Brain microvascular endothelial cell (primary cell): ENCODE measurements around the gene SLC26A9.

ENCODE experiments used
- DNase-seq: peaks from one replicate; pipeline ENCODE4 v3.0.0-alpha.2; 2020
- H3K27ac ChIP-seq: fragments of 250-450 bp; sonication (Bioruptor Pico); 2 replicates; pipeline ENCODE4 v1.5.1; 2020; ENCODE audit warnings: mild to moderate bottlenecking, moderate library complexity
- H3K27me3 ChIP-seq: fragments of 250-450 bp; sonication (Bioruptor Pico); replicated peaks from 2 replicates; pipeline ENCODE4 v1.5.1; 2020; ENCODE audit warnings: mild to moderate bottlenecking
- H3K36me3 ChIP-seq: fragments of 250-450 bp; sonication (Bioruptor Pico); replicated peaks from 2 replicates; pipeline ENCODE4 v1.5.1; 2020; ENCODE audit warnings: mild to moderate bottlenecking
- H3K4me3 ChIP-seq: 2 replicates; pipeline ENCODE4 v1.5.1; 2011; ENCODE audit warnings: low read depth, mild to moderate bottlenecking, control low read depth, low read length, moderate library complexity
- in situ Hi-C: cut with HindIII; loops from 2 replicates; pipeline ENCODE4 v1.10.0; 2017; ENCODE audit warnings: low sequenced_read_pairs, low pct_ligation_motif_present
- TF ChIP-seq, protein P1 (sequence below): IDR thresholded peaks from 2 replicates; pipeline ENCODE4 v1.5.1; 2011; ENCODE audit warnings: low read depth, mild to moderate bottlenecking, moderate library complexity, low read length, control low read depth, inconsistent platforms; ENCODE audit errors: missing control alignments

Gene SLC26A9

GRCh38 chr1:205967554-205968335 is 24.5 kb upstream of the SLC26A9 start:
- H3K36me3 ChIP-seq, result no peaks in the 10 kb centered on the region
- TF ChIP-seq, protein P1, sequence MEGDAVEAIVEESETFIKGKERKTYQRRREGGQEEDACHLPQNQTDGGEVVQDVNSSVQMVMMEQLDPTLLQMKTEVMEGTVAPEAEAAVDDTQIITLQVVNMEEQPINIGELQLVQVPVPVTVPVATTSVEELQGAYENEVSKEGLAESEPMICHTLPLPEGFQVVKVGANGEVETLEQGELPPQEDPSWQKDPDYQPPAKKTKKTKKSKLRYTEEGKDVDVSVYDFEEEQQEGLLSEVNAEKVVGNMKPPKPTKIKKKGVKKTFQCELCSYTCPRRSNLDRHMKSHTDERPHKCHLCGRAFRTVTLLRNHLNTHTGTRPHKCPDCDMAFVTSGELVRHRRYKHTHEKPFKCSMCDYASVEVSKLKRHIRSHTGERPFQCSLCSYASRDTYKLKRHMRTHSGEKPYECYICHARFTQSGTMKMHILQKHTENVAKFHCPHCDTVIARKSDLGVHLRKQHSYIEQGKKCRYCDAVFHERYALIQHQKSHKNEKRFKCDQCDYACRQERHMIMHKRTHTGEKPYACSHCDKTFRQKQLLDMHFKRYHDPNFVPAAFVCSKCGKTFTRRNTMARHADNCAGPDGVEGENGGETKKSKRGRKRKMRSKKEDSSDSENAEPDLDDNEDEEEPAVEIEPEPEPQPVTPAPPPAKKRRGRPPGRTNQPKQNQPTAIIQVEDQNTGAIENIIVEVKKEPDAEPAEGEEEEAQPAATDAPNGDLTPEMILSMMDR, result no peak
- in situ Hi-C loops, result no loop called here
- DNase-seq, result no peak
- no peaks in the 10 kb centered on the region for H3K27me3 ChIP-seq
- H3K4me3 ChIP-seq, result no peak overlapping the region
- H3K27ac ChIP-seq, result no peak overlapping the region

DNA sequence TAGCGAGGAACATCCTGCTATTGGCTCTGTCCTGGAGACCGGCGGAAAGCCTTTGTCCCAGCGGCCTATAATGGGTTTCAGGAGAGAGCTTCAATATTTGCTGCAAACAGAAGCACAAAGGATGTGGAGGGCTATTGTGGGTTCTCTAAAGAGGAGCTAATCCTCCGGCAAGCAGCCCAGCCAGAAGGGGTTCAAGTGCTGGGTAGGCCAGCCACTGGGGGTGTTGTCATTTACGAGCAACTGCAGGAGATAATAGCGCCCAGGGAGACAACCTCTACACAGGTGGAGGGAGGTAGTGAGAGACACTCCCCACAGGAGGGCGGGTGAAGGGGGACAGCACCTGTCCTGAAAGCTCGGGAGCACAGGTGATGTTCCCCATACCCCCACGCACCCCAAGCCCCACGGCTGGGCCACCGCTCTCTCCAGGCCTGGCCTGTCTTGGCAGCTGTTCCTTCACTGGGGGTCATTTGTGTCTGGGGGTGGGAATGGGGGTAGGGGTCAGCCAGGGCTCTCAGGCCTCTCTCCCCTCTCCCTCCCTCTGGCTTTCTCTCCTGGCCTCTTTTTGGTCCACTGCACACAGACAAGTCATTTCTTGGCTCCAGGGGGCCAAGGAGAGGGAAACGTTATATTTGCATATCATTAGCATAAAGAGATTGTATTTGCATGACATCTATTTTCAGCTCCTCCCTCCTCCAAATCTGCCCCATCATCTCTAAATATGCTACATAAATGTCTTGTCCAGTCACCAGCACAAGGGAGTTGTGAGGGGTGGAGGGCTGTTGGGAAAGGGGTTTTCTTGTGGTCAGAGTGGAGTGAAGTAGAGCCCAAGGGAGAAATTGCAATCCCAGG is 22.0 kb upstream of the SLC26A9 start:
- TF ChIP-seq, protein P1, result no peak
- in situ Hi-C loops, result no loop called here
- no peak for DNase-seq

DNA sequence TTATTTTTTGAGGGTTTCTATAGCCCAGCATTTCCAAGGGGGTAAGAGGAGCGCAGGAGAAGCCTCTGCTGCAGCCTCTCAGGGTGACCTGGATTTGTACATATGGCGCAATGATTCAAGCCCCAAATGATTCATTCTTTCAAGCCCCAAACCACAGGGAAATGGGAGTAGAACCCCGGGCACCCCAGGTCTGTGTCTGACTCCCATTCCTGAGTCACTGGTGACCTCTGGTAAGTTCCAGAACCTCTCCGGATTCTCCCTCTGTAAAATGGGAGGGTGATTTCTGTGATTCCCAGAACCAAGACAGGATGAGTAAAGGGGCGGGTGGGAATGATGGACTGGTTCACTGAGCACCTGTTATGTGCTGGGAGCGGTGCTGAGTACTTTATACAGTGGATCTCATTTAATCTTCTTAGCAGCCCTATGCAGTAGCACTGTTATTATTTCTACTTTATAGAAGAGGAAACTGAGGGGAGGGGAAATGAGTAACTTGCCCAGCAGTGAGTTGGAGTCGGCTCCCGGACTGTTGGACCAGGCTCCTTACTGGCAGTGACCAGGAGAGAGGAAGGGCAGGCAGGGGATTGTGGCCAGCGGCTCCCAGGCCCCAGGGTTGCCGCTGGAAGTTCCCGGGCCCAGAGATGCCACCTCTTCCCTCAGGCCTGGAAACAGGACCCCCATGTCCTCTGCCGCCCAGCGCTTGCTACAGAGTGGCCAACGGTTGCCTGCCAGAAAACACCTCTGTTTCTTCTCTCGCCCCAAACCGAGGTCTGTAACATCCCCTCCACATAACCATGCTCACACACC is 20.3 kb upstream of the SLC26A9 start:
- H3K4me3 ChIP-seq, result no peak overlapping the region
- no peaks in the 10 kb centered on the region for H3K36me3 ChIP-seq
- H3K27ac ChIP-seq, result no peak overlapping the region
- in situ Hi-C loops, result no loop called here
- peaks cover 9% of the 10 kb centered on the region for H3K27me3 ChIP-seq
- TF ChIP-seq, protein P1, result no peak
- DNase-seq, result peak; percentile 43

More for the DNA sequence above, 22.0 kb upstream of the SLC26A9 start:
- H3K27ac ChIP-seq, result no peak overlapping the region
- no peaks in the 10 kb centered on the region for H3K27me3 ChIP-seq
- no peaks in the 10 kb centered on the region for H3K36me3 ChIP-seq
- H3K4me3 ChIP-seq, result no peak overlapping the region

DNA sequence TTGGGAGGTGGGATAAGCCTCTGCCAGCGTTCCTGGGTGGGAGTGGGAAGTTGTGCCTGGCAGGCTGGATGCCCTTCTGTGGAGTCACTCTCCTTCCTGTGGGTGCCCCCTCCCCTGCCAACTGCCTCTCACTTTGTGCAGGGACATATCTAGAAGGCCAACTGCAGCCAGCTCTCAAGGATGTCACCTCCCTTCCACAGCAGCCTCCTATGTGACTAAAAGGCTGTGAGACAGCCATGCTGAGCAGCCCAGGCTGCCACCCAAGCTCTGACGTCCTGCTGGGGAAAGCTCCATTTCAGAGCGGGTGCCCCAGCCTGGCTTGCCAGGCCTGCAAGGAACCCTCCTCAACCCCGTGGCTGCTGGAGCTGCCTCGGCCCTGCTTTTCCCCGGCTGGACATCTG is 19.6 kb upstream of the SLC26A9 start:
- Histone ChIP-seq H3K4me3 (no peak overlapping the region), H3K27ac (no peak overlapping the region), H3K36me3 (no peaks in the 10 kb centered on the region), H3K27me3 (peaks cover 9% of the 10 kb centered on the region)
- DNase-seq, result no peak
- TF ChIP-seq, protein P1, result no peak
- in situ Hi-C loops, result no loop called here

- in situ Hi-C loops, result no loop called here
- no peak for DNase-seq
- H3K4me3 ChIP-seq, result no peak overlapping the region
These were observed 18.9 kb upstream of the SLC26A9 start for GRCh38 chr1:205961991-205962820.

More at GRCh38 chr1:205961991-205962820, 18.9 kb upstream of the SLC26A9 start:
- TF ChIP-seq, protein P1, result no peak
- H3K36me3 ChIP-seq, result no peaks in the 10 kb centered on the region
- no peak overlapping the region for H3K27ac ChIP-seq
- peaks cover 9% of the 10 kb centered on the region for H3K27me3 ChIP-seq
